Occipital lobe (tissue), 2 donors: Measurements from ENCODE around the gene SIDT1. TPM values are rescaled to one million over a fixed set of nuclear protein-coding genes. Genes with fewer than 3 reads are reported as not detected.
"Not testable (repeated sequence)": the region's sequence is repeated elsewhere in the genome, so short reads cannot be mapped to it uniquely, and the experiment has no call there.

Source experiments
- DNase-seq: peaks from one replicate; lab custom pipeline; 2025; lab: John Stamatoyannopoulos, UW
- total RNA-seq: library from RNA; depleted of rRNA; stranded (reverse); fragments of >200 nt; gene quantifications from one replicate; pipeline ENCODE4 v1.2.3, GENCODE V29; 2014

The SIDT1 gene
- total RNA-seq, 1 donor from 2014 or later = 6.2 TPM

DNA sequence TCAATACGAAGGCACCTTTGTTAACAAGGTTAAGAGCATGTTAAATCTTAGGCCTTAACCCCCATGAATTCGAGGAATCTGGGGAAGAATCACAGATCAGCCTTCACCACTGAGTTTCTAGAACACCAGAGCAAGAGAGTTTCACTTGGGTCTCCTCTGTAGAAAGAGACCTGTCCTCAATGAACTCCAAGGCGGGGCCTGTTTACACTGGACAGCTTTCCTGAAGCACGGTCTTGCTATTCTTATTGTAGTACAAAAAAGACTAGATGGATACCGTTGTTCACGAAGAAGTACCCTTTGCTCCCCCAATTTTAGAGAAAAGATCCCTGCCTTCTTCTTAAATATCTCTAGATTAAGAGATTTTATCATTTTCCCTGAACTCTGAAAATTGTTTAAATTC lies 99.2 kb downstream of the SIDT1 start:
- no peak for DNase-seq

DNA sequence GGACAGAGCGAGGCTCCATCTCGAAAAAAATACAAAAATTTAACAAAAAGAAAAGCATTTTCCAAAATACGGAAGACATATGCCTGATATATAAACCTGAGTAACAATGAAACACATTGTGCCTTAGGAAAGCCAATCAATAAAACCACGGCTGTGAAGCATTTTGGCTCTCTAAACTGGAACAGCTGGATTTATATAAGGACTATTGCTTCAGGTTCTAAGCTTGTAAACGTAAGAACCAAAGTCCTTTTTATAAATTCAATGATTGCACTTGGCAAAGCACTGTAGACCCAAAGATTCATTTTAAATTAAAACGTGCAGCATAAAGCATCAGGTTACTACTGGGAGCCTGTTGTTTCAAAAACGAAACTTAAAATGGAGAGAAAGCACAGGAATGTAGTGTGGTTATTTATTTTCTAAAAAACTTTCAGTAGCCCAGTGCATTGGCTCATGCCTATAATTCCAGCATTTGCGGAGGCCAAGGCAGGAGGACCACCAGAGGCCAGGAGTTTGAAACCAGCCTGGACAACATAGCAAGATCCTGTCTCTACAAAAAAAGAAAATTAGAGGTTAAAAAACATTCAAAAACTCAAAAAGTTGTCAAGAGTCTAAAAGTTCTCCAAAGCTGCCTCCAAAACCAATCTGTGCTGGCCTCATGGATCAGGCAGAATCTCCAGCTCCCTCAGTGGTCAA lies 102.6 kb downstream of the SIDT1 start:
- DNase-seq = no peak

DNA sequence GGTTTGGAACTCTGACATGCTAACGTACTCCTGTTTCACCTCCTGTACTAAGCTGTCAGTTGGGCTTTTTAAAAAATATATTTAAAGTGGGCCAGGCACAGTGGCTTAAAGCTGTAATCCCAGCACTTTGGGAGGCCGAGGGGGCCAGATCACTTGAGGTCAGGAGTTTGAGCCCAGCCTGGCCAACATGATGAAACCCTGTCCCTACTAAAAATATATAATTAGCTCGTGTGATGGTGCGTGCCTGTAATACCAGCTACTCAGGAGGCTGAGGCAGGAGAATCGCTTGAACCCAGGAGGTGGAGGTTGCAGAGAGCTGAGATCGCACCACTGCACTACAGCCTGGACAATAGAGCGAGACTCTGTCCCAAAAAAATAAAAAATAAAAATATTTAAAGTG lies 103.7 kb downstream of the SIDT1 start:
- DNase-seq = not testable (repeated sequence)

DNA sequence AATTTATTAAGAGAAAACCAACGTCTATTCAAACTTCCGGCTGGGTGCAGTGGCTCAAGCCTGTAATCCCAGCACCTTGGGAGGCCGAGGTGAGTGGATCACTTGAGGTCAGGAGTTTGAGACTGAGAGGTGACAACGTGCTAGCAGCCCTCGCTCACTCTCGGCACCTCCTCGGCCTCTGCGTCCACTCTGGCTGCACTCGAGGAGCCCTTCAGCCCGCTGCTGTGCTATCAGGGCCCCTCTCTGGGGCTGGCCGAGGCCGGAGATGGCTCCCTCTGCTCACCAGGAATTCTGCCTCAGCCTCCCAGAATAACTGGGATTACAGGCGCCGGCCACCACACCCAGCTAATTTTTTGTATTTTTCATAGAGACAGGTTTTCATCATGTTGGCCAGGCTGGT lies 105.4 kb downstream of the SIDT1 start:
- DNase-seq = no peak

DNA sequence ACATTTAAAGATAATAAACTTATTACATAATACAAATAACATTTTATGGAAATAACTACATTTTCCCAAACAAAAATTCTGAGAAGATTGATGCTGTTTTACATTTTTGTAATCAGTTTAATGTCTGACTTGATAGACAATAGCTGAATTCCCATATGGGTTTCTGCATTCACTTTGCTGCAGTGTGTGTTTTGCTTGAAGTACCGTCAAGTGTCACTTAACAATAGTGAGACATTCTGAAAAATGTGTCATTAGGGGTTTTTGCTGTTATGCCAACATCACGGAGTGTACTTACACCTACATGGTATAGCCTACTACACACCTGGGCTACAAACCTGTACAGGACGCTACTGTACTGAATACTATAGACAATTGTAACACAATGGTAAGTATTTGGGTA lies 106.6 kb downstream of the SIDT1 start:
- no peak for DNase-seq

DNA sequence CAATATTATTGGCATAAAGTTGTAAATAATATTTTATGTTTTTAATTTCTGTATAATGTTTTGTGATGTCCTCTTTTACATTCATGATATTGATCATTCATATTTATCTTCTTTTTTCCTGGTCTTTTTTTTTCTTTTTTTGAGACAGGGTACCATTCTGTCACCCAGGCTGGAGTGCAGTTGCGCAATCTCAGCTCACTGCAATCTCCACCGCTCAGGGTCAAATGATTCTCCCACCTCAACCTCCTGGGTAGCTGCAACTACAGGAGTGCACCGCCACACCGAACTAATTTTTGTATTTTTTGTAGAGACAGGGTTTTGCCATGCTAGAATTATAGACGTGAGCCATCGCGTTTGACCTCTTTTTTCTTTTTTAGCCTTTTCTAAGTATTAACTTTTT lies 111.2 kb downstream of the SIDT1 start:
- no peak for DNase-seq

DNA sequence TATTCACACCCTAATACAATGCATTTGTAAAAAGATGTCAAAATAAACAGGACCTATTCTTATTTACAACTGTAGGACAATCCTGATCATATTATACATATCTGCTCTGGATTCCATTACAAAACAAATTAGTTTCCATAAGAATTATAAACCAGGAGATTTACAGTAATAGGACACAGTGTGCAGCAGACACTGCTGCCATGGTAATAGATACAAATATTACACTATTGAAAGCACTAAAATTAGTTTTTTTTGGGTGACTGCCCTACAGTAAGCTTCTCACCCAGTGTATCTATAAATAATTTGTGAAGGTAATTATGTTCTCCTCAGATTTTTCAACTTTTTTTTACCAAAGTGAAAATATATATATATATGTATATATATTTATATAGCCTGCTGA lies 116.2 kb downstream of the SIDT1 start:
- no peak for DNase-seq

DNA sequence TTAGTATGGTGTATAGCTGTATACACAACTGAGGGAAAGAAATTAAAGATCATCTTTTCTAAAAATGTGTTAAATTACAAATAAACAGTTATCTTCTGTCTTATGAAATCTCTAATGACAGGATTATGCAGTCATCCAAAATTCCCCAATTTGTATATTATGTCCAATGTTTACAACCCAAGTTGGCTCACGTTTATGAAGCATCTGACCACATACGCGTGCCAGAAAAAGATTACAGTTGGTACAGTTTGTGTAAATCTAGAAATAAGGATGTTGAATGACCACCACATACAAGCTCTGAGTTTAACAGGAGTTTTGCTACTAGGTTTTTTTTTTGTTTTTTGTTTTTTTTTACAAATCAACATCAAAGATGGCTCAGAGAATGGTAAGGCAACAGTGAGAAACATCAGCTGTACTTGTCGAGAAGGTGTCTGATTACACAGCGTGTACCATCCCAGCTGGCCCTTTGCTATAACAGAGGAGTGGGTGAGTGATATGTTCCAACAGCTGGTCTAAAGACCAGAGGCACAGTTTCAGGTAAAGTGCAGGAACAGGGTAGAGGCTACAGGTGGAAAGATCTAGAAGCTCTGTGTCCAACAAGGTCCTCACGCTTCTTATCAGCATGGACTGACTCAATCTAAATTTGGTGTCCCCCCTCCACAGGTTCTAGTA lies 117.0 kb downstream of the SIDT1 start:
- no peak for DNase-seq

DNA sequence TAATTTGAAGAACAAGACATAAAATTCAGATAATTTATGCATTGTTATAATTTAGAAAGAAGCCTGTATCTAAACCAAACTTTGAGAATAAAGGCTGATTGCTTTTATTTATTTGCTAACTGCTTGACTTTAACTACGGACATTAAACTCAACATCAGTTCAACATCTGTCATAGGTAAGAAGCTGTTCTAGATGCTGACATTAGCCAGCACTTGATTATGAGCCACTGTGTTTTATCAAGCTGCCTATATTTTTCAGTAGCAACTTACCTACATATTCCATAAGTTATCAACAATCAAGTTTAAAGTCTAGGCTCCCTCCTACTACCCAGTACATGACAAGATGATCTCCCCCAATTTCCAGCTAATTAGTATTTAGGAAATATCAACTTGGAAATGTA lies 122.0 kb downstream of the SIDT1 start:
- DNase-seq = no peak

DNA sequence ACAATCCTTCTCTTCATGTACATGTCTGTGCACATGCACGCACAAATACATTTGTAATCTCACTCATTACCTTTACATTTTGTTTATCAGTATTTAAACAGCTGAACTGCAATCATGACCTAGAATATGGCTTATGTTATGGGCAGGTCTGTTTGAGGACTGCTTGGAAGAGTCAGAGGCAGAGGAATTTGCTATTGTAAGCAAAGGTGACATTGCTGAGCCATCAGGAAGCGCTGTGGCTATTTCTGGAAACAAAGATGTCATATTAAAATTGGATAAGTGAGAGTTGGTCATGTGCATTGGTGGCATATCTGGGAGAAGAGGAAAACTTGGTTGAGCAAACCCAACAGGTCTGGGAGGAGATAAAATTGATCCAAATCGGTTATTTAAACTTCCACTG lies 122.5 kb downstream of the SIDT1 start:
- DNase-seq = no peak

DNA sequence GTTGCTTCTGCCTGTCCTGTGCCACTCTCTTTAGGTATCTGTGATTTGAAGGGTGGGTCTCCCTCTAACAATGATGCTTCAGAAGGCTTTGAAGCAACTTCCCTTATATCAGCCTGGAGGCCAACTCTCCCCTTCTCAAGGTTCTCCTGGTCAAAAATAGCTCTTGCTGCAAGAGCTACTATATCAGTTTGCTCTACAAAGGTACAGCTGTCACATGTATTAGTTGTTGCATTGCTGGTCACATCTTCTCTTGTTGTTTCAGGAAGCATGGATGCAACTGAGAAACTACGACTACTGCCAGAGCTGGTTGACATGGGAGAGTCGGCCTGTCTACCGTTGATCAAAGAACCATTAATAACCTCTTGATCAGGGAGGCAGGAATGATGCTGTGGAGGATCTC lies 125.8 kb downstream of the SIDT1 start:
- no peak for DNase-seq

DNA sequence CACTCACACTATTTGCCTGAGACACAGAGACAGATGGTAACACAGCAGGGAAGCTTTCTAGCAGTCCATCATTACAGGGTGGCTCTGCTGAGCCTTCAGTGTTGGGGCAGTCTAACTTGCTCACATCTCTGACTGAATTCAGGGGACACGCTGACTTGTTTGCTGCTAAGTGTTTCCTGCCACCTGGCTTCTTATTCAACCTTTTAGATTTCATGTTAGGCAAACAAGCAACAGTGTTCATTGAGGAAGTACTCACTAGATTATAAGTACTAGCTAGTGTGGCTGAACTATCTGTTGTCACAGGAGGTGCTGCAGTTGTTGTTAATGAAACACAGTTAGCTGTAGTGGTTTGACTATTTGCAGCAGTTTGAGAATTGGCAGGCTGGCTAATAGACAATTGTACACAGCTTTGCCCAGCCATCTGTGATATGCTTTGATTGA lies 126.8 kb downstream of the SIDT1 start:
- no peak for DNase-seq

DNA sequence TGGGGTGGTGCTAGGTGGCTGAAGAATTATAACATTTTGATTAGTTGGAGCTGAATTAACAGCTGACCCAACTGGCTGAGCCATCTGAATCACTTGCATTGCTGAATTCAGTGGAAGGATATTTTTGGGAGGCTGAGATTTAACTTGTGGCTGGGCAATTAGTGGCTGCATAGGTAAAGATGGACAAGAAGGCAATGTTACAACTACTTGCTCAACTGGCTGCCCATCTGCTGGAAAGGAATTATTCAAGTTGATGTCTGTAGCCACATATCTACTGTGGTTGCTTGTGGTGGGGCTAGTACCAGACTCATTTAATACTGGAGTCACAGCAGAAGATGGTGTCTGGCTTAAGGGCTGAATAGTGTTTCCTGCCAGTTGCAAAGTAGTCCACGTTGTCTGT lies 127.6 kb downstream of the SIDT1 start:
- DNase-seq = no peak

DNA sequence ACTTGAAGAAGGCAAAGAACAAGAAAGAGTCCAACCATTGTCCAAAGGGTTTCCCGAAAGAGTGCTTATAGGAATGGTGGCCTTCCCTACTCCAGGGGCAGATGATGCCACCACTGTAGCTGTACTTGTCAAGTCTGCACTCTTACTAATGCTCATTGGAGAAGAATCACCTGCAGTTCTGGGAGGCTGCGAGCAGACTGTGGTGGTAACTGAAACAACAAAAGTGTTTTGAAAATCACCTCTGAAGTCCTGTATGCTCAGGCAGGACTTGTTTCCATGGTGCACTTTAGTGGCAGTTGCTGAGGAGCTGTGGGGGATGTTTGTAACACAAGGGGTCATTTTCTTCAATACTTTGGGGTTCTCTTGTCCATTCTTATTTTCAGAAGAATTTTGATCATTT lies 128.1 kb downstream of the SIDT1 start:
- no peak for DNase-seq

DNA sequence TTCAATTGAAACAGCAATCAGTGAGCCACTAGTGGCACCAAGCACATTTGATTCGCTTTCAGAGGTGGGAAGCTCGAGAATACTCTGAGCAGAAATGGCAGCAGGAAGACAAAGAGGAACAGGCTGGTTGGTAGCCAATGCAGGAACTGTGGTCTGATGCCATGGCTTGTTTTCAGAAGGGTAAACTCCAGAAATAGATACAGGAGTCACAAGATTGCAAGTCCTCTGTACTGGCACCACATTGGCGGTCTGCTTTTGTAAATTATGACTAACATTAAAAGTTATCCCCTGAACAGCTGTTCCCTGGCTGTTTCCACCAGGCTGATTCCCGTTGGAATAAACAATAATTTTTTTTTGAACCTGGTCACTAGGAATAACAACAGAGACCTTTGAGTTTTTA lies 128.5 kb downstream of the SIDT1 start:
- no peak for DNase-seq

DNA sequence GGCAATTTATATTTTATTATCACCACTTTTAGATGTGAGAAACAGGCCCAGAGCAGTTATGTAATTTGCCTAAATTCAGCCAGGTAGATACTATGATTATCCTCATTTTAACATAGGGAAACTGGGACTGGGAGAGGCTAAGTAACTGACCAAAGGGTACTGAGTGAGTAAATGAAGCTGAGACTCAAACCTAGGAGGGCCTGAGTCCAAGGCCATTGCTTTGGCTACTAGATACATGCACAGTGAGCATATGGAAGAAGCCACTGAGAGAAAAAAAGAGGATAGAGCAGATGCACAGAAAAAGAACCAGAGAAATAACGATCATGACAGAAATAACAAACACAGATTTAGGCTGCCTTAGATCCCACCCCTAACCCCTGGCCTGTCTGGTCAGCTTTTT lies 130.5 kb downstream of the SIDT1 start:
- no peak for DNase-seq

DNA sequence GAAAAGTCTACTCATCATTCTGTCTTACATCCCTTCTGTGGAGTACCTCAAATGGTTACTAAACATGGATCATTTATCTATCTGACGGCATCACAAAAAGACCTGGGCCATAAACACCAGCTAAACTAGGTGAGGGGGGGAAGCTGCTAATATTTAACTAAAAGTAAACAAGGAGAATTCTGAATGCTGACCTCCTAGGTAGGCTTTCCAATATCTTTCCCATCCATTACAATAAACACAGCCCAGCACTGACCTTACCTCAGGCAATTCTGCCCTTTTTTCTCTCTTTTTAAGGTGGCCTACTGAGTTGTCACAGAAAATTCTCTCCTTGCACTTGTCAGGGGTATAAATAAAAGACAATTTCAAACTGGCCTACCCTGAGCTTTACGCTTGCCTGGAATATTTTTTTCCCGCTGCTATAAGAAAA lies 131.0 kb downstream of the SIDT1 start:
- no peak for DNase-seq

DNA sequence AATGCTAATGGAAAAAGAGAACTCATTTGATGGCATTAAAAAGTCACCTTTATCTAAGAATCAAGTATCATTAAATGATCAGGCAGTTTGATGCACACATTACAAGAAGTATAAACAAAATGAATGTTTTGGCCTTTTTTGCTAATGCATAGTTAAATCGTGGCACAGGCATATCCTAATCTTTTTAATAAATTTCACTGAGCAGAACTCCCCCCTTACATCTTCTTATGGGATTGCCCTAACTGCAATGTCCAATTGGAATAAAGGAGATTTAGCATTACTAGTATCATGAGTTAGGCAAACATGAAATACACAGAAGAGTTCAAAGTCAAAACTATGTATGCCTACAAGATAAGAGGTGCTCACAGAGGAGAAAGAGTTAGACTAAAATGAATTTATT lies 131.4 kb downstream of the SIDT1 start:
- no peak for DNase-seq

DNA sequence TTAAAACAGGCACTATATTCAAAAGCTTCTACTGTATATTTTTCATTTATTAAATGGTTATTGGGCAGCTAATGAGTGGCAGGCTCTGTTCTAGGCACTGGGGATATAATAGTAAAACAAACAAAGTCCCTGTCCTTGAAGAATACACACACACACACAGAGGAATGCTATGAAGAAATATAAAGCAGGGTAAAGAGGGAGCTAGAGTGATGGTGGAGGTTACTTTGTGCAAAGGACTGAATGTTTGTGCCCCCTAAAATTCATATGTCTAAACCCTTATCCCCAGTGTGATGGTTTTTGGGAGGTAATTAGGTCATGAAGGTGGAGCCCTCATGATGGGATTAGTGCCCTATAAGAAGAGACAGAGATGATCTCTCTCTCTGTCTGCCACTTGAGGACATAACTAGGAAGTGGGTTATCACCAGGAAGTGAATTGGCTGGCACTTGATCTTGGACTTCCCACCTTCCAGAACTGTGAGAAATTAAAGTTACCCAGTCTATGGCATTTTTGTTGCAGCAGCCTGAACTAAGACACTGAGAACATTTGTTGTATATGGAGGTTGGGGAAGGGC lies 132.3 kb downstream of the SIDT1 start:
- no peak for DNase-seq

DNA sequence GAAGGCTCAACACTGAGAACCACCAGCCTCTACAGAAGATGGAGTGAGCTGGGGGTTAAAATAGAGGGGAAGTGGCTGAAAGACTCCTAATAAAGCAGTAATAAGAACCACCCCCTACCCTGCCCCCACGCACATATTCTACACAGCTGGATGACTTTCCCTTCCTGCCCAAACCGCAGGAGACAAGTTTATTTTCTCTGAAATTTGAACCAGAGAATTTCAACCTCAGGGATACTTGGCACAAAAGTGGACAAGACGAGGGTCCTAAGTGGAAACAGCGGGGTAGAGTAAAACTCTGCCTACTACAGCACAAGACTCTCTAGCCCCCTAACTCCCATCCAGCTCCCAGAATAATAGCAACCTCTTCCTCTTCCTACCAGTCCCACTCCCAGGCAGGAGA lies 135.7 kb downstream of the SIDT1 start:
- DNase-seq = no peak

DNA sequence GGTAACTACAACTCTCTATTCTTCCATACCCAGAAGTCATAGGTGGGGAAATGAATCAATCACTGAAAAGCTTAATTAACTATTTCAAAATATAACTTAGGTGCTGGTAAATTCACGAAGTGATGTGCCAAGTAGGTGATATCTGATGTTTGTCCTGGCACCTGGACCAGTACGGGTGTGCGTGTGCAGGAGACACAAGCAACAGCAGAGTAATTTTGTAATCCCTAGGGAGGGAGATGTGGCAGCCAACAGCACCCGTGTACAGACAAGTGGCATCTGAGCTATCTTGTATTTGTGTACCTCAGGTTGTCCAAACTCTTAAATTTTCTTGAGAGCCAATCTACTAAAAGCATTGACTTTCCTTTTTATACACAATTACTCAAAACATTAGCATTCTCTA lies 141.2 kb downstream of the SIDT1 start:
- no peak for DNase-seq

DNA sequence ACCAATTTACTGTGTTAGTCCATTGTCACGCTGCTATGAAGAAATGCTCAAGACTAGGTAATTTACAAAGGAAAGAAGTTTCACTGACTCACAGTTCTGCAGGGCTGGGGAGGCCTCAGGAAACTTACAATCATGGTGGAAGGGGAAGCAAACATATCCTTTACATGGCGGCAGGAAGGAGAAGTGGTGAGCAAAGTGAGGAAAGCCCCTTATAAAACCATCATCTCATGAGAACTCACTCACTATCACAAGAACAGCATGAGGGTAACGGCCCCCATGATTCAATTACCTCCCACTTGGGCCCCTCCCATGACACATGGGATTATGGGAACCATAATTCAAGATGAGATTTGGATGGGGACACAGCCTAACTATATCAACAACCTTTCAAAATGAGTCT lies 143.9 kb downstream of the SIDT1 start:
- no peak for DNase-seq

DNA sequence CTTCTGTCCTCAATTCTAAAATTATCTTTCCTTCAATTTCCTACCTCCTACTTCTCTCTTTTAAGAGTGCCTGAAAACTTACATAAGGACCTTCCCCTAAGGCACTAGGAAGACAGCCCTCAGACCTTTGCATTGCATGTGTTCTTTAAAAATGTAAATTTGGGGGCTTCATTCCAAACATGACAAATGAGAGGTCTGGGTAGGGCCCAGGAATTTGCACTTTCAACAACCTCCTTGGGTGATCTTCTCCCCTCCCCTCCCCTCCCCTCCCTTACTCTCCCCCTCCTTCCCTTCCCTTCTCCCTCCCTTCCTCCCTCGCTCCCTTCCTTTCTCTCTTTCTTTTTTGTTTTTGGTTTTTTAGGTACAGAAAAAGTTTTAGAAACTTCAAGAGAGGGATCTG lies 145.4 kb downstream of the SIDT1 start:
- DNase-seq = no peak
